Kidney capillary endothelial cell (primary cell): ENCODE measurements around the gene ITCH.
A peak's percentile ranks its signal among the peaks of the same experiment; 100 is the strongest.
"Not testable (repeated sequence)": the region's sequence is repeated elsewhere in the genome, so short reads cannot be mapped to it uniquely, and the experiment has no call there.

Source experiments
- DNase-seq: peaks from one replicate; pipeline ENCODE4 v3.0.0-alpha.2; 2018; ENCODE audit warnings: low spot score

ITCH gene

DNA sequence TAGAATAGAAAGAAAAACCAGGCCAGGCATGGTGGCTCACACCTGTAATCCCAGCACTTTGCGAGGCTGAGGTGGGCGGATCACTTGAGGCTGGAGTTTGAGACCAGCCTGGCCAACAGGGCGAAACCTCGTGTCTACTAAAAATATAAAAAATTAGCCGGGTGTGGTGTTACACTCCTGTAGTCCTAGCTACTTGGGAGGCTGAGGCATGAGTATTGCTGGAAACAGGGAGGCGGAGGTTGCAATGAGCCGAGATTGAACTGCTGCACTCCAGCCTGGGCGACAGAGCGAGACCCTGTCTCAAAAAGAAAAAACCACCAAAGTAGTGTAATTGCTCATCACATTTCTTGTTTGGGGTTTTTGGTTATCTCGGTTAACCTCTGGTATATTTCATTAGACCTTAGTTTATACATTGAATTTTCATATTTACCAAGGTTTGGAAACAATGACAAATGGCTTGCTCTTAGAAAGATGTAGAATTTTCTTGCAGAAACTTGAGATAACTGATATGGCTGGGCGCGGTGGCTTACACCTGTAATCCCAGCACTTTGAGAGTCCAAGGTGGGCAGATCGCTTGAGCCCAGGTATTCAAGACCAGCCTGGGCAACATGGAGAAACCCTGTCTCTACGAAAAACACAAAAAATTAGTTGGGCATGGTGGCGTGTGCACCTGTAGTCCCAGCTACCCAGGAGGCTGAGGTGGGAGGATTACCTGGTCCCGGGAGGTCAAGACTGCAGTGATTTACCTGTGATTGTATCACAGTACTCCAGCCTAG lies 14.2 kb downstream of the ITCH start:
- DNase-seq, result no peak

DNA sequence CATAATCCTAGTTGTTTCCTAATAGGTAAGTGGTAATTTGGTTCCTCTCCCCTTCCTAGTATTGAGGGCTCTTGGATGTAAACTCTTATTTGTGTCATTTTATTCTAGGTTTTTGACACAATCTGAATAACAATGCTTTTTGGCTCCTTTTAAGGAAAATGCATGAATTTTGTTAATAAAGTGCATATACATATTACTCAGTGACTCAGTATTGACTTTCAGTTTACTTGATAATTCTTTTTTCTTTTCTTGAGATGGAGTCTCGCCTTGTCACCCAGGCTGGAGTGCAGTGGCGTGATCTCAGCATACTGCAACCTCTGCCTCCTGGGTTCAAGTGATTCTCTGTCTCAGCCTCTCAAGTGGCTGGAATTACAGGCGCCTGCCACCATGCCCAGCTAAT lies 19.1 kb downstream of the ITCH start:
- no peak for DNase-seq

DNA sequence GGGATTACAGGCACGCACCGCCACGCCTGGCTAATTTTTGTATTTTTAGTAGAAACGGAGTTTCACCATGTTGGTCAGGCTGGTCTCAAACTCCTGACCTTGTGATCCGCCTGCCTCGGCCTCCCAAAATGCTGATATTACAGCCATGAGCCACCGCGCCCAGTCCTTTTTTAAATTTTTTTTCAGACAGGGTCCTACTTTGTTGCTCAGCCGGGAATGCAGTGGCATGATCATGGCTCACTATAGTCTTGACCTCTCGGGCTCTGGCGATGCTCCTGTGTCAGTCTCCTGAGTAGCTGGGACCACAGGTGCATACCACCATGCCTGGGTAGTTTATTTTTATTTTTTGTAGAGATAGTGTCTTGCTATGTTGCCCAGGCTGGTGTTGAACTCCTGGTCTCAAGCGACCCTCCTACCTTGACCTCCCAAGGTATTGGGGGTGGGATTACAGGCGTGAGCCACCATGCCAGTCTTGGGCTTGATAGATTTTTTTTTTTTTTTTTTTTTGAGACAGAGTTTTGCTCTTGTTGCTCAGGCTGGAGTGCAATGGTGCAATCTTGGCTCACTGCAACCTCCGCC lies 19.9 kb downstream of the ITCH start:
- not testable (repeated sequence) for DNase-seq

DNA sequence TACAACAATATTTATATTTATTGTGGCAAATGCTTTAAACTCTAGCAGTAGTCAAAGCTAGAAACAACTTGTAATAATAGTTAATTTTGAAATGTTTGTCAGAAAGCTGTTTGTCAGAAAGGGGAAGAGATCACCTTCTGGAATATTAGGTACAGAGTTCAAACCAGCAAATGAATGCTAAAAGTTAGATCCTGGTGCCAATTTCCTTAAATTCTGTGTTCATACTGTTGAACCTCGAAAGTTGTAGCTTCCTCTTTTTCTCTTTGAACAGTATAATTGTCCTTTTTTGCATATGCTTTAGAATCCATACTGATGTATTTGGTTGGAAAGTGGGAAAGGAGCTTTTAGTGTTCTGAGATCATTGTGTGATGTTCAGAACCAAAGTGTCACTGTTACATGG lies 22.4 kb downstream of the ITCH start:
- DNase-seq, result no peak

DNA sequence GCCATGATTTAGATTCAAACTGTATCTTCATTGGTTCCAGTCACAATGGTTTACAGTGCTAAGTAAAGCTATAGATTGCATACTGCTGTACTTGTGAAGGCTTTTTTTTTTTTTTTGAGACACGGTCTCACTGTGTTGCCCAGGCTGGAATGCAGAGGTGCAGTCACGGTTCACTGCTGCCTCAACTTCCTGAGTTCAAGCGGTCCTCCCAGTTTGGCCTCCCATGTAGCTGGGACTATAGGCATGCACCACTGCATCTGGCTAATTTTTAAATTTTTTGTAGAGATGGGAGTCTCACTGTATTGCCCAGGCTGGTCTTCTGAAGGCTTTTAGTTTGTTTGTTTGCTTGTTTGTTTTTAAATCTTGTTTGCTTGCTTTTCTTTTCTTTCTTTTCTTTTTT lies 24.9 kb downstream of the ITCH start:
- no peak for DNase-seq

DNA sequence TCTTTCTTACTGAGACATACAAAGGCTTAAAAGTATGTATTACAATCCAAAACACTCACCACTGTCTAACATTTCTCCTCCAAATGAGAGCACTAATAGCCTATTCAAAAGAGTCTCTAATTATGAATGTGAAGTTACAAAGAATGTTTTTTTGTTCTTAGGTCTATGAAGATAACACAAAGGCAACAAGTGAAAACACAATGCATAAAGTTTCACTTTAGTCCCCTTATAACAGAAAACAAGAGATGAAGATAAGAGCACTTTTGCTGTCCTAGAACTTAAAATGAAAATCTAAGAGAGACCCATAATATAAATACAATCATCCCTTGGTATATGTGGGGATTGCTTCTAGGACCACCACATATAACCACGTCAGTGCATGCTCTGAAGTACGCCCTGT lies 25.6 kb downstream of the ITCH start:
- no peak for DNase-seq

DNA sequence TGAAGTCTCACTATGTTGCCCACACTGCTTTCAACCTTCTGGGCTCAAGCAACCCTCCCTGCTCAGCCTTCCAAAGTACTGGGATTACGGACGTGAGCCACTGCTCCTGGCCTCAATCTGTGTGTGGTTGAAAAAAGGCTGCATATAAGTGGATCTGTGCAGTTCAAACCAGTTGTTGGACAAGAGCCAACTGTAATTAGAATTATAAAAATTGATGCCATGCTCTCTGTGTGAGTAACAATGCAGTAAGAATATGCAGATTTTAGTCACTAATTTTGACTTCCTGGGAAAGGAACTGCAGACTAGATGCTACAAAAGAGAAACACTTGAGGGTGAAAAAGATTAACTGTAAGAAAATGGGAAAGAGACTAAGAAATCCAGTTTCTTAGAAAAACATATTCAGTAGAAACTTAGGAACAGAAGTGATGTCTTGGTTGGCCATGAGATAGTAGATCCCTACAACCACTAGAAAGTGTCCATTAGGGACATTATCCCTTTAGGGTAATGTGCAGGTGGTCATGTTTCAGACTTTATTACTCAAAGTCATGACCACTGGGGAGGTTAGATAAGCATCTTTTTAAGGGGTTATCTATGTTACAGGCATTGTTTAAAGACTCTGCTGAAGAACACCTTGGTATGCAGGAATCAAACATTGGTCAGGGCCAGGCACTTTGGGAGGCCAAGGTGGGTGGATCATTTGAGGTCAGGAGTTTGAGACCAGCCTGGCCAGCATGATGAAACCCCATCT lies 26.3 kb downstream of the ITCH start:
- DNase-seq, result peak; percentile 29

DNA sequence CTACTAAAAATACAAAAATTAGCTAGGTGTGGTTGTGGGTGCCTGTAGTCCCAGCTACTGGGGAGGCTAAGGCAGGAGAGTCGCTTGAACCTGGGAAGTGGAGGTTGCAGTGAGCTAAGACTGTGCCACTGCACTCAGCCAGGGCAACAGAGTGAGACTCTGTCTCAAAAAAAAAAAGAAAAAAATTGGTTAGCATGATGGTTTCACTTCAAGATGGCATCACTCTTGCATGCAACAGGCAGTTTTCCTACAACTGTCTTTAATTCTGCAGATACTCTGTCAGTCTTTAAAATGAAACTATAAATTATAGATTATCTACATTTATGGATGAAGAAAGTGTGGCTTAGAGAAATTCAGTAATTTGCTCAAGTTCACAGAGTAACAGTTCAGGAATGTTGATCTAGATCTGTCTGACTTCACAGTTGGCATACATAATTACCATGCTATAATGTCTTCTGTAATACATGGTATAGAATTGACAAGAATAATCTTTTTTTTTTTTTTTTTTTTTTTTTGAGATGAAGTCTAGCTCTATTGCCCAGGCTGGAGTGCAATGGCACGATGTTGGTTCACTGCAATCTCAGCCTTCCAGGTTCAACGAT lies 27.0 kb downstream of the ITCH start:
- no peak for DNase-seq

DNA sequence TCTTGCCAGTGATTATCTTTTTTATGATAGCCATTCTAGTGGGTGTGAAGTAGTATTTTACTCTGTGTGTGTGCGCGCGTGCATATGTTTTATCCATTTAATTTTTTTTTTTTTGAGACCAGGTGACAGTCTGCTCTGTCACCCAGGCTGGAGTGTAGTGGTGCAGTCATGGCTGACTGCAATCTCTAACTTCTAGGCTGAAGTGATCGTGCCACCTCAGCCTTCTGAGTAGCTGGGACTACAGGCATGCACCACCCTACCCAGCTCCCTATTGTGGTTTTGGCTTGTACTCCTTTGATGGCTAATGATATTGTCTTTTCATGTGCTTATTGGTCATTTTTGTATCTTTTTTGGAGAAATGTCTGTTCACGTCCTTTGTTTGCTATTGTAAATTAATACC lies 33.3 kb downstream of the ITCH start:
- no peak for DNase-seq

DNA sequence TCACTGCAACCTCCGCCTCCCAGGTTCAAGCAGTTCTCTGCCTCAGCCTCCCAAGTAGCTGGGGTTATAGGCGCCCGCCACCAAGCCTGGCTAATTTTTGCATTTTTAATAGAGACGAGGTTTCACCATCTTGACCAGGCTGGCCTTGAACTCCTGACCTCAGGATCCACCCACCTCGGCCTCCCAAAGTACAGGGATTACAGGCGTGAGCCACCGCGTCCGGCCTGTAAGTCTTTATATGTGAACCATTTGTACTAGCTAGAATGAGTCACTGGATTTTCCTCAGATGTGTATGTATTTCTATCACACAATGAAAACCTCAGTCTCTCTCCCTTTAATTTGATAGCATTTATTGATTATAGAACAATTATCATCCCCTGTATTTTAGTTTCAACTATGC lies 34.0 kb downstream of the ITCH start:
- no peak for DNase-seq

- not testable (repeated sequence) for DNase-seq
These were observed 37.7 kb downstream of the ITCH start for GRCh38 chr20:34400776-34401175.

- no peak for DNase-seq
These were observed 38.8 kb downstream of the ITCH start for GRCh38 chr20:34401741-34402455.

GRCh38 chr20:34402461-34402860 lies 39.4 kb downstream of the ITCH start:
- DNase-seq, result no peak

DNA sequence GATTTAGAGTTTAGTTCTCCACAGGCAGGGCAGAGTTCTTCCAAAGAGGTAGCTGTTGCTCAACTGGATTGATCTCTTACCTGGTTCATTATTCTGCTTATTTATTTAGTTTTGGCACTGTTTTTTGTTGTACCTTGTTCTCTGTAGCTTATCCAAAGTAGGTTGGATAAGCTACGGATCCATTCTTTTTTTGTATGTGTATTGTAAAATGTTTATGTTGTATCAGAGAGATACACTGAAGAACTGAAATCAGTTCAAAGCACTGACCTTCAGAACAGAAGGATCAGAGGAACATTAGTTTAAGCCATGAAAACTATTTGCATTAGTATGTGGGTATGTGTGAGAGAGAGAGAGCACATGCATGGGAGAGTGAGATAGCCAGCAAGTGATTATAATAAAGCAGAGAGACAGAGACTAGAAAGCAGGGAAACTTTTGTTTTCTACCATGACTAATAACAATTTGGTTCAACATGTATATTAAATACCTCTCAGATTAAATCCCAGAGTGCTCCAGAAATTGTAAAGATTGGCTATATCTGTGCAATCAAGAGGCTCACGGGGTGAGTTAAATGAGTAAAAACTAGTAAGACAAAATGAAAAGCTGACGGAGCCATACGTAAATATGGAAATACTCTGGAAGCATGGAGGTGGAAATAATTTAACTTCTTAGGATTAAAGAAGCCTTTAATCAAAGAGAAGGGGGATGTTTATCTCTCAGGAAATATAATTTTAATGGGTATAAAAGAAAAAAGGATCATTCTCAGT lies 40.2 kb downstream of the ITCH start:
- DNase-seq, result no peak

GRCh38 chr20:34403908-34404307 lies 40.8 kb downstream of the ITCH start:
- no peak for DNase-seq

DNA sequence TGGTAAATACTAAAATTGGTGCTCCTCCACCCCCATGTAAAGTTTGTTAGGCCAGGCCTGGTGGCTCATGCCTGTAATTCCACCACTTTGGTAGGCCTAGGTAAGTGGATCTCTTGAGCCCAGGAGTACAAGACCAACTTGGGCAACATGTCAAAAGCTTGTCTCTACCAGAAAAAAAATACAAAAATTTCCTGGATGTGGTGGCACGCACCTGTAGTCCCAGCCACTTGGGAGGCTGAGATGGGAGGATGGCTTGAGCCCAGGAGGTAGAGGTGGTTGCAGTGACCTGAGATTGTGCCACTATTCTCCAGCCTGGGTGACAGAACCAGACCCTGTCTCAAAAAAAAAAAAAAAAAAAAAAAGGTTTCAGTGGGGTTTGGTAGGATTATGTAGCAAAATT lies 41.7 kb downstream of the ITCH start:
- DNase-seq, result no peak

DNA sequence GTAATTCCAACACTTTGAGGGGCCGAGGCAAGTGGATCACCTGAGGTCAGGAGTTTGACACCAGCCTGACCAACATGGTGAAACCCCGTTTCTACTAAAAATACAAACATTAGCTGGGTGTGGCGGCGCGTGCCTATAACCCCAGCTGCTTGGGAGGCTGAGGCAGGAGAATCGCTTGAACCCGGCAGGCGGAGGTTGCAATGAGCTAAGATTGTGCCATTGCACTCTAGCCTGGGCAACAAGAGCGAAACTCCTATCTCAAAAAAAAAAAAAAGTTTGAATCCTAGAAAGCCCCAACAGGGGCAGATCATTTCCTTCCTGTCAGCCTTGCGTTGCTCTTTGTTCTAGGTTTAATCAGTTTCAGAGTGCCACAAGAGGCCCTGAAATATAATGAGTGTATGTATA lies 42.2 kb downstream of the ITCH start:
- peak; percentile 36 for DNase-seq

- not testable (repeated sequence) for DNase-seq
These were observed 42.9 kb downstream of the ITCH start for GRCh38 chr20:34405942-34406341.

GRCh38 chr20:34407962-34408474 lies 44.9 kb downstream of the ITCH start:
- no peak for DNase-seq

DNA sequence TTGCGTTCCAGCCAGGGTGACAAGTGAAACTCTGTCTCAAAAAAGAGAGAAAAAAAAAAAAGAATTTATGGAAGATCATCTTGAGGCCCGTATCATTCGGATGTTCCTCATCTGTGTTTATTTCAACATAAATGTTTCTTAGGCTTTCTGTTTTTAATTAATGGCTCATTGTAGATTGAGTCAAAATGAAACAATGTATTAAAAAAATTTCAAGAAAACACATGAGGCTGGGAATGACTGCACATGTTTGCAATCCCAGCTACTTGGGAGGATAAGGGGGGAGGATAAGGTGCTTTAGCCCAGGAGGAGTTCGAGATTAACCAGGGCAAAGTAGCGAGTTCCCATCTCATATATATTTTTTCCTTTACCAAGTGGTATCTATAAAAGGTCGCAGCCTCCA lies 47.3 kb downstream of the ITCH start:
- no peak for DNase-seq

DNA sequence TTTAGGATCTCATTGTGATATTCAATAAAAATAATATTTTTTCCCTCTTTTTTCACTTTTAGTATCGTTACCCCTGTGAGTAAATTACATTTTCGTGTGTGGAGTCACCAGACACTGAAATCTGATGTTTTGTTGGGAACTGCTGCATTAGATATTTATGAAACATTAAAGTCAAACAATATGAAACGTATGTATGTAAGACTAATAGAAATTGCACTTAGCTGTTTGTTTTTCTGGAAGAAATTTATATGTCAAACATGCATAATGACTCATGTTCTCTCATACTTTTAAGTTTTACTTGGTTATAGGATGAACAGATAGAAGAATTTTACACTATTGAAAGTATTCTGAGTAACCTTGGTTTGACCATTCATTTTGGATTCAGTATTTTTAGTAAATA lies 49.4 kb downstream of the ITCH start:
- DNase-seq, result no peak
